H1 (cell line): ENCODE data around the gene PLXDC2. TPM values are rescaled to one million over a fixed set of nuclear protein-coding genes. Genes with fewer than 3 reads are reported as not detected.

ENCODE experiments used
- CTBP2 ChIP-seq: IDR thresholded peaks from 2 replicates; pipeline ENCODE4 v1.7.0; 2011; ENCODE audit warnings: borderline replicate concordance, mild to moderate bottlenecking, moderate library complexity, mixed read lengths, low read length; ENCODE audit not compliant: insufficient read depth, insufficient read length
- GABPA ChIP-seq: IDR thresholded peaks from 2 replicates; pipeline ENCODE4 v1.6.1; 2011; ENCODE audit warnings: mild to moderate bottlenecking, low read length, moderate library complexity, borderline replicate concordance; ENCODE audit not compliant: insufficient read depth
- POLR2AphosphoS5 ChIP-seq: IDR thresholded peaks from 2 replicates; pipeline ENCODE4 v1.6.1; 2011; ENCODE audit warnings: low read depth, low read length
- polyA plus RNA-seq, 7 experiments: library from polyadenylated mRNA; depleted of rRNA in 3 of 7; stranded (reverse) in 5 of 7; unstranded in 2 of 7; fragments of >200 nt in 5 of 7; fragments of 200-250 nt in 2 of 7; gene quantifications; 1 replicate in 5 of 7; 2 replicates in 1 of 7; 4 replicates in 1 of 7; pipeline versions ENCODE4 v1.2.1 to v1.2.3, GENCODE V29; 2011 to 2013; ENCODE audit warnings: missing spikeins in 2 of 7, mixed read lengths in 2 of 7
- total RNA-seq: library from RNA; stranded (reverse); fragmentation: NEBNext Ultra II Directional; extraction: Animal tissue kit (Norgen Biotek cat#: 25700); gene quantifications from 2 replicates; pipeline ENCODE4 v1.2.1, GENCODE V29; 2021

Gene PLXDC2
- total and polyA plus RNA-seq, 2 of the 8 experiments (the other 6 are each of a cell fraction or from before 2014, with no cell fraction given) = 23.0 to 40.5 TPM

DNA sequence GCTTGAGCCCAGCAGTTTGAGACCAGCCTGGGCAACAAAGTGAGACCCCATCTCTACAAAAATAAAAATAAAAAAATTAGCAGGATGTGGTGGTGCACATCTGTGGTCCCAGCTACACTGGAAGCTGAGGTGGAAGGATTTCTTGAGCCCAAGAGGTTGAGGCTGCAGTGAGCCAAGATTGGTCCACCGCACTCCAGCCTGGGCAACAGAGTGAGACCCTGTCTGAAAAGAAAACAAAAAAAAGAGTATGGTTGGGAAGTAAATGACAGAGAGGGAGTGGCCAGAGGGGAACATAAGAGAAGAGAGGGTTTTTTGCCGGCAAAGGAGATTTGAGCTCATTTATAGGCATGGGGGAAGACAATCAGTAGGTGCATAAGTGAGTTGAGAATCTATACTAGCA lies 19.7 kb downstream of the PLXDC2 start (continued):
- TF ChIP-seq GABPA (no peak), POLR2AphosphoS5 (no peak), CTBP2 (no peak)
